NCI-H446 treated with DMSO at 0.1 percent for 48 hours (cell line): ENCODE data around the gene GGA2.
"Not testable (repeated sequence)": the region's sequence is repeated elsewhere in the genome, so short reads cannot be mapped to it uniquely, and the experiment has no call there.

Source experiments
- DNase-seq: peaks from one replicate; lab custom pipeline; 2025; lab: John Stamatoyannopoulos, UW

GGA2 gene

DNA sequence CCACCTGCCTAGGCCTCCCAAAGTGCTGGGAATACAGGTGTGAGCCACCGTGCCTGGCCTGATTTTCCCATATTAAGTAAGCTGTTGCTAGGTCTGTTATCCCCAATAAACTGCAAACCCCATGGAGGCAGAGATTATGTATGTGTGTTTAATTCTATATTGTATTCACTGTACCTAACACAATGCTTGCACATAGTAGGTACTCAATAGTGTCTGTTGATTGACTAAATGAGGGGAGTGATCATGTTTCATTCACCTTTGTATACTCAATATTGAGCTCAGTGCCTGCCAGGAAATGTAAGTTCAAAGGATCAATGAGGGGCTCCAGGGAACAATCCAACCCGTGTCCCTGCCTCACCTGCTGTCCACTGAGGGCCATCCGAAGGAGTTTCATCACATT, 14.6 kb upstream of the GGA2 start:
- DNase-seq = no peak

- no peak for DNase-seq
Measured at GRCh38 chr16:23523876-23524385, 13.6 kb upstream of the GGA2 start.

DNA sequence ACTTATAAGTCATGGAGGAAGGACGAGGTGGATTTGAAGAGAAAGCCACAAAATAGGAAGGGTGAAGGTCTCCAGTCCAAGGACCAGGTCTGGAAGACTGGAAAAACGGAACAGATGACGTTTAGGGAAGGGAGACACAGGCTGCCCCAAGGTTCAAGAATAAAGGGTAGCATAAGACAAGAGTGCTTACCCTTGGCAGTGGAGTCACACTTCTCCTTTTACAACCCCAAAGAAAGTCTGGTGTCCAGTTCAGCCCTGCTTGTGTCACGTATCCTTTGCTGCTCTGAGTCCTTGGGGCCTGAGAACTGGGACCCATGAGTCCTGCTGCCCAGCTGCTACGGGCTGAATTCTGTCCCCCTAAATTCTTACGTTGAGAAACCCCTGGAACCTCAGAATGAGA, 13.0 kb upstream of the GGA2 start:
- DNase-seq = no peak

- no peak for DNase-seq
Measured at GRCh38 chr16:23521965-23522364, 11.7 kb upstream of the GGA2 start.

- DNase-seq = no peak
Measured at GRCh38 chr16:23521037-23521743, 10.9 kb upstream of the GGA2 start.

- DNase-seq = no peak
Measured at GRCh38 chr16:23520500-23520899, 10.2 kb upstream of the GGA2 start.

- DNase-seq = no peak
Measured at GRCh38 chr16:23519282-23519681, 9.0 kb upstream of the GGA2 start.

DNA sequence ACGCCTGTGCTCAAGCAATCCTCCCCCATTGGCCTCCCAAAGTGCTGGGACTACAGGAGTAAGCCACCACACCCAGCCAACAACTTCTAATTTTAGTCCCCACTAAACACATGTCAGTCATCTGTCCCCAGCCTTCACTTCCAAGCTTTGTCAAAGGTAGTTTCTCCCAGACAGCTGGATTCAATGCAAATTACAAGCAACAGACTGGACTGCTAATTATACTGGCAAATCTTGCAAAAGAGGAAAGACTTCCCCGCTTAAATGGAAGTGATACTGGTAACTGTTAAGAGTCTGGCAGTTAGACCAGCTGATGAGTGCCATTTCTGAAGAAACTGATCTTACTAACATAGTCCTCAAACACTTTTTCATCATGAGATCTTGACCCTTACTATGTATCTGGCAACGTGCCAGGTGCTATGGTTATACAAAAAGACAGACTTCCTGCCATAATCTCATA, 8.2 kb upstream of the GGA2 start:
- DNase-seq = no peak

DNA sequence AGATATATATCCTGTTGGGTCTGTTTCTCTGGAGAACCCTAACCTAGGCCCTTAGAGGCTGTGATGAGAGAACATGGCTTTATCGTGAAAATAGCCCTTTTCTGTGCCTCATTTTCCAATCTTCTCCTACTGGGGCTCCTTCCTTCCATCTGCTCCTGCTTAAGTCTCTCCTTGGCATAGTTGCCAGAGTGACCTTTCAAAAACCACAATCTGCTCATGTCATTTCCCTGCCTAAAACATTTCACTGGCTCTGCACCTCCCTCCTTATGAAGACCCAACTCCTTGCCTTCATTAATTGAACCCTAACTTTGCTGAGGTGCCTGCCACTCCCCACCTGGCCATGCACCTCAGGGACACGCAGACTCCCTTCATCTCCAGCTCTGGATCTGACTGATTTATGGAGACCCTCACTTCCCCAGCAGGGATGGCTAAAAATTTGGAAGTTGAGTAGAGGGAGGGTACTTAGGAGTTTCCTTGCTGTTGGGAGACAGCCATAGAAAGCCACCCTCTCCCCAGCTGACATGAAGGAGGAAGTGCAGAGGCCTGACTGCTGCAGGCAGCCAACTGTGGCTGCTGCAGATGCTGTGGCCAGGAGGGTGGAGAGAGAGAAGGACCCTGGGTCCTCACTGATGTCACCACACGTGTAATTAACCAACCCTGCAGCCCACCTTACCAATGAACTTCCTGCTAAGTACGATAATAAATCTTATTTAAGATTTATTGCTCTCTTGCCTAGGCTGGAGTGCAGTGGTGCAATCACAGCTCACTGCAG, 6.3 kb upstream of the GGA2 start:
- no peak for DNase-seq

GRCh38 chr16:23515881-23516280, 5.6 kb upstream of the GGA2 start:
- DNase-seq = no peak

GRCh38 chr16:23514381-23515152, 4.3 kb upstream of the GGA2 start:
- no peak for DNase-seq

- DNase-seq = no peak
Measured at GRCh38 chr16:23512168-23512695, 1.9 kb upstream of the GGA2 start.

- DNase-seq = no peak
Measured at GRCh38 chr16:23511731-23512130, 1.4 kb upstream of the GGA2 start.

GRCh38 chr16:23510915-23511270, 599 bp upstream of the GGA2 start:
- not testable (repeated sequence) for DNase-seq

GRCh38 chr16:23509782-23510163, 521 bp downstream of the GGA2 start:
- DNase-seq = no peak

DNA sequence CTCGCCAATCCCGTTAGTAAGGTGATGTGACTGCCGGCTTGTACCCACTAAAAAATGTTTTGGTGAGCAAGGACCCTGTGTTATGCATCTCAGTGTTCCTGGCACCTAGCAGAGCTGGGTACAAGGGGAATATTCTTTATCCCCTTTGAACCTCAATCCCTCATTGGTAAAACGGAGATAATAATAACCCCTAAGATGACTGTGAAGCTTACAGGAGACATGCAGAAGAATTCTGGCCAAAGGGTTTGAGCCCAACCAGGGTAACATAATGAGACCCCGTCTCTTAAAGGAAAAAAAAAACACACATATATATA, 896 bp downstream of the GGA2 start:
- no peak for DNase-seq

- no peak for DNase-seq
Measured at GRCh38 chr16:23508589-23509440, 1.5 kb downstream of the GGA2 start.

DNA sequence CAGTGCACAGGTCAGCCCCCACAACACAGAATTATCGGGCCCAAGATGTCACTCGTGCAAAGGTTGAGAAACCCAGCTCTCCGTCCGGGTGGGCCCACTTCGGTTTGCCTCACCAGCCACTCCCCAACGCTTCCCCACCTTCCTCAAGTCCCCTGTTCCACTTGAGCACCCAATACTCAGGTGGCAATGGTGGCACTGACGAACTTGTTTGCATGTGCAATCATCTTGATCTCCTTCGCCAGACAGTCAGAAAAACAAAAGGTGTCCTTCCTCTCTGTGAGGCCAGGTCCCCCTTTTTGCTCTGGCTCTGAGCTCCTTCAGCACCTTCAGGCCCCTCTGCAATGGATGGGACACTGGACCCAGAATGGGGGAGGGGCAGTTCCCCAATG, 3.7 kb downstream of the GGA2 start:
- no peak for DNase-seq

DNA sequence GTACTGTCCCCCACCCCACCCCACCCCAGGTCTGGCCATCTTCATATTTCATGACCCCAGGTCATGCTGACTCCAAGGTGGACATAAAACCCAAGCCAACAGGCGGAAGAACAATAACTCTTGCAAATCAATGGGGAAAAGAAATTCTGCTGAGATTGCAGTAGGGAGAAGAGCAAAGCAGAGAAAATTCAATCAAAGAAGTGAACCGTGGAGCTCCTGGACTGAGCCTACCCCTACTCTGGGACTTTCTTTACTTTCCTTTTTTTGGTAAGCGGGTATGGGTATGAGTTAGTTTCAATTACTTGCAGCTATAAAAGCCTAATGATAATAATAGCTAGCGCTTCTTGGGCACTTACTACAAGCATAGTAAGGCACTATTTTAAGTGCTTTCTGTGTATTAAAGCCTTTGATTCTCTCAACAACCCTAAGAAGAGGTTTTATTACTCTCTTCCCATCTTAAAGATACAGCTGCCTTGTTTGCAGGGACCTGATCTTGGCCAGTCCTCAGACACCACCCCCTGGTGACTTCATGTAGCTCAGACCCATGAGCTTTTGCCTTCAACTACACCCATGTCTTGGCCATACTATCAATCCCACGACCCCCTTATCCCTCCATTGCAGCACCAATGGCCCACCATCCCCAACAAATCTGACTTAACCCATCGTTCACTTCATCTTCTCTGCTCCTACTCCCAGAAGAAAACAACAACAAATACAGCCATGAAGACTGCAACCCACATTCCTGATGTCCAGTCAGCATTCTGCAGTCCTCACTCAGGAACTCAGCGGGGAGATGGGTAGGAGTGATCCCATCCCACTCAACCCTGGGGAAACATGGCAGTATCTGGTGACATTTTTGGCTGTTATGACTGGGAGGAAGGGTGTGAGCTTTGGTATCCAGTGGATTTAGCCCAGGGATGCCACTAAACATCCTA, 4.4 kb downstream of the GGA2 start:
- no peak for DNase-seq

DNA sequence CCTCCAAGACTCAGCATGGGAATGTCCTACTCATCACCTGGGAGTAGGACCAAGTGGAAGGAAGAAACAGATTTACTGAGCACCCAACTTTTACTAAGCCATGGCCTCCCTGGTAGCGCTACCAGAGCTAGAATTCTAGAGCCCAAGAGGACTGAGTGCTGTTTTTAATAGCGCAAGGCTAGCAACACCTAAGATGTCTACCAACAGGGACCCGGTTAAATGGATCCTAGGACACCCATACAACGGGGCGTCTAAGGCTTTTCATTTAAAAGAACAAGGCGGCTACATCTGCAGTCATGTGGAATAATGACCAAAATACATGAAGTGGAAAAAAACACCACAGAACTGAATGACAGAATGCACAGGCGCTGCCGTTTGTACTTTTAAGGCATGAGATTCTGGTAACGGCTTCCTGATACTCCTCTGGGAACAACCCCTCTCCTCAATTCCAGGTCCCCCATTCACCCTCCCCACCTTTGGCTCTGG, 5.1 kb downstream of the GGA2 start:
- DNase-seq = peak; percentile 2
